Putamen (tissue), 1 donor: ENCODE data around the gene PYGM.

Experiments
- DNase-seq: peaks from one replicate; pipeline ENCODE4 v3.0.0-alpha.2; 2016; ENCODE audit warnings: low spot score

PYGM gene

GRCh38 chr11:64734811-64735724 lies 24.7 kb downstream of the PYGM start:
- DNase-seq: no peak

- DNase-seq: no peak
Measured at GRCh38 chr11:64731601-64732000, 28.2 kb downstream of the PYGM start.

- no peak for DNase-seq
Measured at GRCh38 chr11:64729851-64730382, 29.9 kb downstream of the PYGM start.

GRCh38 chr11:64728757-64729365 lies 30.9 kb downstream of the PYGM start:
- no peak for DNase-seq

- no peak for DNase-seq
Measured at GRCh38 chr11:64726867-64727530, 32.8 kb downstream of the PYGM start.

GRCh38 chr11:64726211-64726641 lies 33.5 kb downstream of the PYGM start:
- DNase-seq: no peak

GRCh38 chr11:64724863-64725532 lies 34.8 kb downstream of the PYGM start:
- DNase-seq: no peak

- no peak for DNase-seq
Measured at GRCh38 chr11:64723907-64724862, 35.6 kb downstream of the PYGM start.

- DNase-seq: peak; percentile 94
Measured at GRCh38 chr11:64723117-64723906, 36.5 kb downstream of the PYGM start, which contains the start of gene NRXN2. Gene NRXN2, minus strand, starts transcription at chr11:64723197. Its CDS starts 9,498 bp downstream, at chr11:64713699.

- DNase-seq: no peak
Measured at GRCh38 chr11:64722141-64723065, 37.4 kb downstream of the PYGM start.

- no peak for DNase-seq
Measured at GRCh38 chr11:64721359-64721699, 38.4 kb downstream of the PYGM start.

GRCh38 chr11:64720640-64721358 lies 39.0 kb downstream of the PYGM start:
- DNase-seq: no peak

- no peak for DNase-seq
Measured at GRCh38 chr11:64720167-64720566, 39.6 kb downstream of the PYGM start.

GRCh38 chr11:64719406-64719805 lies 40.4 kb downstream of the PYGM start:
- no peak for DNase-seq

GRCh38 chr11:64718780-64719124 lies 41.0 kb downstream of the PYGM start:
- DNase-seq: no peak

- no peak for DNase-seq
Measured at GRCh38 chr11:64718084-64718779, 41.5 kb downstream of the PYGM start.

- no peak for DNase-seq
Measured at GRCh38 chr11:64717268-64717578, 42.6 kb downstream of the PYGM start.
